H9 (cell line): ENCODE data around the gene RHOC. TPM values are rescaled to one million over a fixed set of nuclear protein-coding genes. Genes with fewer than 3 reads are reported as not detected.

ENCODE experiments used
- DNase-seq: peaks from one replicate; pipeline ENCODE4 v3.0.0-alpha.2; 2017
- H2AFZ ChIP-seq: one replicate; pipeline ENCODE4 v1.6.1; 2013; ENCODE audit warnings: mild to moderate bottlenecking, low read length, control low read depth, moderate library complexity
- H2AK5ac ChIP-seq: 2 replicates; pipeline ENCODE4 v1.6.1; 2013; ENCODE audit warnings: low read length, control low read depth, mixed read lengths; ENCODE audit not compliant: insufficient read length
- H2BK120ac ChIP-seq: one replicate; pipeline ENCODE4 v1.6.1; 2013; ENCODE audit warnings: low read depth, mild to moderate bottlenecking, low read length, control low read depth, inconsistent platforms; ENCODE audit not compliant: poor library complexity, severe bottlenecking
- H2BK12ac ChIP-seq: 2 replicates; pipeline ENCODE4 v1.6.1; 2013; ENCODE audit warnings: low read length, control low read depth, mixed read lengths, low read depth; ENCODE audit not compliant: insufficient read length
- H2BK15ac ChIP-seq: 2 replicates; pipeline ENCODE4 v1.6.1; 2013; ENCODE audit warnings: low read depth, low read length, control low read depth
- H2BK20ac ChIP-seq: one replicate; pipeline ENCODE4 v1.6.1; 2013; ENCODE audit warnings: low read depth, mild to moderate bottlenecking, low read length, control low read depth, inconsistent platforms; ENCODE audit not compliant: poor library complexity, severe bottlenecking
- H2BK5ac ChIP-seq: 2 replicates; pipeline ENCODE4 v1.6.1; 2013; ENCODE audit warnings: low read length, control low read depth, mixed read lengths; ENCODE audit not compliant: insufficient read length
- H3K14ac ChIP-seq: 2 replicates; pipeline ENCODE4 v1.6.1; 2013; ENCODE audit warnings: low read length, control low read depth; ENCODE audit not compliant: insufficient read depth
- H3K18ac ChIP-seq: 2 replicates; pipeline ENCODE4 v1.6.1; 2013; ENCODE audit warnings: low read depth, mild to moderate bottlenecking, mixed read lengths, low read length, control low read depth; ENCODE audit not compliant: insufficient read length
- H3K23ac ChIP-seq: 2 replicates; pipeline ENCODE4 v1.6.1; 2013; ENCODE audit warnings: low read length, control low read depth, mixed read lengths, low read depth; ENCODE audit not compliant: insufficient read length
- H3K23me2 ChIP-seq: 2 replicates; pipeline ENCODE4 v1.6.1; 2013; ENCODE audit warnings: low read depth, mild to moderate bottlenecking, mixed read lengths, low read length, control low read depth; ENCODE audit not compliant: insufficient read length, poor library complexity, severe bottlenecking
- H3K27ac ChIP-seq: 2 replicates; pipeline ENCODE4 v1.5.1; 2013; ENCODE audit warnings: low read length, control low read depth, mixed read lengths, low read depth; ENCODE audit not compliant: insufficient read length
- H3K27me3 ChIP-seq: 2 replicates; pipeline ENCODE4 v1.6.1; 2013; ENCODE audit warnings: low read length, control low read depth, inconsistent platforms; ENCODE audit not compliant: insufficient read depth
- H3K4ac ChIP-seq: 2 replicates; pipeline ENCODE4 v1.6.1; 2013; ENCODE audit warnings: low read depth, mild to moderate bottlenecking, control low read depth, inconsistent platforms, low read length, moderate library complexity
- H3K4me1 ChIP-seq: 2 replicates; pipeline ENCODE4 v1.6.1; 2013; ENCODE audit warnings: low read length, control low read depth, inconsistent platforms; ENCODE audit not compliant: insufficient read depth
- H3K4me2 ChIP-seq: 2 replicates; pipeline ENCODE4 v1.6.1; 2013; ENCODE audit warnings: low read length, control low read depth, mixed read lengths; ENCODE audit not compliant: insufficient read length, insufficient read depth
- H3K56ac ChIP-seq: 2 replicates; pipeline ENCODE4 v1.6.1; 2013; ENCODE audit warnings: low read depth, mild to moderate bottlenecking, mixed read lengths, low read length, control low read depth; ENCODE audit not compliant: insufficient read length
- H3K79me1 ChIP-seq: 2 replicates; pipeline ENCODE4 v1.6.1; 2013; ENCODE audit warnings: low read depth, mild to moderate bottlenecking, moderate library complexity, low read length, control low read depth, inconsistent platforms; ENCODE audit not compliant: insufficient read depth, poor library complexity, severe bottlenecking
- H3K79me2 ChIP-seq: 2 replicates; pipeline ENCODE4 v1.6.1; 2013; ENCODE audit warnings: low read length, control low read depth, inconsistent platforms; ENCODE audit not compliant: insufficient read depth
- H3K9ac ChIP-seq: 2 replicates; pipeline ENCODE4 v1.6.1; 2013; ENCODE audit warnings: low read length, control low read depth, mixed read lengths; ENCODE audit not compliant: insufficient read length; ENCODE audit errors: extremely low read depth
- H3K9me3 ChIP-seq: one replicate; pipeline ENCODE4 v1.6.1; 2013; ENCODE audit warnings: low read depth, low read length, inconsistent platforms; ENCODE audit not compliant: control insufficient read depth
- H3T11ph ChIP-seq: one replicate; pipeline ENCODE4 v1.6.1; 2013; ENCODE audit warnings: mild to moderate bottlenecking, low read length, control low read depth, inconsistent platforms
- H4K20me1 ChIP-seq: one replicate; pipeline ENCODE4 v1.6.1; 2013; ENCODE audit not compliant: control insufficient read depth, insufficient read length, insufficient read depth
- H4K5ac ChIP-seq: 2 replicates; pipeline ENCODE4 v1.6.1; 2013; ENCODE audit warnings: low read depth, mild to moderate bottlenecking, mixed read lengths, low read length, control low read depth; ENCODE audit not compliant: insufficient read length
- H4K8ac ChIP-seq: replicated peaks from 2 replicates; pipeline ENCODE4 v1.6.1; 2013; ENCODE audit warnings: low read length, control low read depth, mixed read lengths, low read depth; ENCODE audit not compliant: insufficient read length
- H4K91ac ChIP-seq: 2 replicates; pipeline ENCODE4 v1.6.1; 2013; ENCODE audit warnings: low read depth, mild to moderate bottlenecking, moderate library complexity, mixed read lengths, low read length, control low read depth; ENCODE audit not compliant: insufficient read length
- H3K27ac Mint-ChIP-seq, 3 experiments: 2 replicates in 2 of 3; 3 replicates in 1 of 3; pipeline ENCODE4 v1.8.0; 2020 to 2021; ENCODE audit warnings: mixed read lengths in 3 of 3, mild to moderate bottlenecking in 1 of 3, moderate library complexity in 1 of 3
- H3K27me3 Mint-ChIP-seq: 2 replicates; pipeline ENCODE4 v1.8.0; 2021; ENCODE audit warnings: low read depth, mild to moderate bottlenecking, moderate library complexity, mixed read lengths
- H3K36me3 Mint-ChIP-seq, 3 experiments: 2 replicates in 2 of 3; 3 replicates in 1 of 3; pipeline ENCODE4 v1.8.0; 2020 to 2021; ENCODE audit warnings: low read depth in 3 of 3, mixed read lengths in 3 of 3; ENCODE audit not compliant: insufficient read depth in 1 of 3
- H3K4me1 Mint-ChIP-seq, 2 experiments: 2 replicates each; pipeline ENCODE4 v1.8.0; 2020; ENCODE audit warnings: mixed read lengths in 2 of 2
- H3K4me3 Mint-ChIP-seq, 2 experiments: 2 replicates in 1 of 2; 3 replicates in 1 of 2; pipeline ENCODE4 v1.8.0; 2020 to 2021; ENCODE audit warnings: mild to moderate bottlenecking in 2 of 2, mixed read lengths in 2 of 2, moderate library complexity in 1 of 2
- H3K9me3 Mint-ChIP-seq, 2 experiments: 2 replicates in 1 of 2; 3 replicates in 1 of 2; pipeline ENCODE4 v1.8.0; 2020; ENCODE audit warnings: mild to moderate bottlenecking in 2 of 2, mixed read lengths in 2 of 2, moderate library complexity in 1 of 2
- CTCF ChIP-seq: fragments of 200-600 bp; sonication (generic); conservative IDR thresholded peaks from 3 replicates; pipeline ENCODE4 v1.8.0; 2021; ENCODE audit warnings: antibody characterized with exemption, mild to moderate bottlenecking
- WGBS: extraction: QIAGEN DNeasy Blood & Tissue Kit; methylation state at CpG from one replicate; pipeline ENCODE4 v1.1.7; 2013; ENCODE audit warnings: missing lambda C conversion rate, low lambda C conversion rate, mixed read lengths; ENCODE audit not compliant: insufficient read length; ENCODE audit errors: extremely low coverage; 5-methylcytosine and 5-hydroxymethylcytosine counted together
- total RNA-seq: library from RNA; stranded (reverse); gene quantifications from 2 replicates; pipeline ENCODE4 v1.2.1, GENCODE V29; 2021

RHOC gene
- total RNA-seq, 1 experiment from 2014 or later = 68.9 TPM

GRCh38 chr1:112719706-112720105 is 12.8 kb upstream of the RHOC start:
- H3K79me1 ChIP-seq = no peaks in the 10 kb centered on the region
- no peak overlapping the region for H3K56ac ChIP-seq
- no peak for DNase-seq
- no peak overlapping the region for H4K5ac ChIP-seq
- Mint-ChIP-seq H3K4me3 (no peak overlapping the region), H3K27me3 (peaks cover 61% of the 10 kb centered on the region), H3K4me1 (peaks cover 34 to 35% of the 10 kb centered on the region in 2 experiments), H3K9me3 (peaks cover 0 to 3% of the 10 kb centered on the region in 2 experiments; a peak in 2 of 5 replicates), H3K36me3 (no peaks in the 10 kb centered on the region; a peak in 1 of 7 replicates), H3K27ac (no peak overlapping the region)
- no peak overlapping the region for H3K9ac ChIP-seq
- no peaks in the 10 kb centered on the region; the same call in 1 of the 2 replicates for H3K27me3 ChIP-seq
- no CpG with 5 or more reads among the region's 2 CpGs for WGBS
- H3K4ac ChIP-seq = no peak overlapping the region
- no peak overlapping the region for H2BK5ac ChIP-seq
- H2AK5ac ChIP-seq = no peak overlapping the region
- no peak overlapping the region for H3K23ac ChIP-seq
- H3T11ph ChIP-seq = no peak overlapping the region
- no peak overlapping the region for H3K27ac ChIP-seq
- H2BK20ac ChIP-seq = no peak overlapping the region
- TF ChIP-seq CTCF = no peak
- H4K8ac ChIP-seq = no peak overlapping the region
- no peak overlapping the region for H2BK120ac ChIP-seq
- no peaks in the 10 kb centered on the region for H3K79me2 ChIP-seq
- peaks cover 4% of the 10 kb centered on the region; the same call in 1 of the 2 replicates for H3K4me1 ChIP-seq
- no peak overlapping the region for H2BK15ac ChIP-seq
- H3K9me3 ChIP-seq = no peaks in the 10 kb centered on the region
- H3K14ac ChIP-seq = no peak overlapping the region
- no peak overlapping the region for H3K18ac ChIP-seq
- H3K23me2 ChIP-seq = peaks cover 9% of the 10 kb centered on the region
- H4K20me1 ChIP-seq = no peaks in the 10 kb centered on the region
- H2AFZ ChIP-seq = no peak overlapping the region
- H4K91ac ChIP-seq = no peak overlapping the region
- no peak overlapping the region for H3K4me2 ChIP-seq
- no peak overlapping the region for H2BK12ac ChIP-seq
